Measurements from ENCODE around the gene KCTD8.

KCTD8 gene

DNA sequence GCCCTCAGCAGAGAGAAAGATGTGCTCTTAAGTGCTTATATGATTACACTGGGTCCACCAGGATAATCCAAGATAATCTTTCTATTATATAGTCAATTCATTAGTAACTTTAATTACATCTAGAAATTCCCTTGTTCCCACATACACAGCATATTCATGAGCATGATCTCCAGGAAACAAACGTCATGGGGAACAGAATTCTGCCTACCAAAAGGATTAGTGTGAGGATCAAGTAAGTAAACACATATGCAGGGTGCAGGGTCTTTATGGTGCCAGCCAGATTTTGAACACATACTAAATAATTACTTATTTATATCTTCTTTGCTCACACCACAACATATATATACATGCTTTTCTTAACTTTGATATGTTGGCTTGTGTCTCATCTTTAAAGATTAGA is 169.1 kb downstream of the KCTD8 start:
- TF ChIP-seq, protein P1, sequence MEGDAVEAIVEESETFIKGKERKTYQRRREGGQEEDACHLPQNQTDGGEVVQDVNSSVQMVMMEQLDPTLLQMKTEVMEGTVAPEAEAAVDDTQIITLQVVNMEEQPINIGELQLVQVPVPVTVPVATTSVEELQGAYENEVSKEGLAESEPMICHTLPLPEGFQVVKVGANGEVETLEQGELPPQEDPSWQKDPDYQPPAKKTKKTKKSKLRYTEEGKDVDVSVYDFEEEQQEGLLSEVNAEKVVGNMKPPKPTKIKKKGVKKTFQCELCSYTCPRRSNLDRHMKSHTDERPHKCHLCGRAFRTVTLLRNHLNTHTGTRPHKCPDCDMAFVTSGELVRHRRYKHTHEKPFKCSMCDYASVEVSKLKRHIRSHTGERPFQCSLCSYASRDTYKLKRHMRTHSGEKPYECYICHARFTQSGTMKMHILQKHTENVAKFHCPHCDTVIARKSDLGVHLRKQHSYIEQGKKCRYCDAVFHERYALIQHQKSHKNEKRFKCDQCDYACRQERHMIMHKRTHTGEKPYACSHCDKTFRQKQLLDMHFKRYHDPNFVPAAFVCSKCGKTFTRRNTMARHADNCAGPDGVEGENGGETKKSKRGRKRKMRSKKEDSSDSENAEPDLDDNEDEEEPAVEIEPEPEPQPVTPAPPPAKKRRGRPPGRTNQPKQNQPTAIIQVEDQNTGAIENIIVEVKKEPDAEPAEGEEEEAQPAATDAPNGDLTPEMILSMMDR (IDR thresholded peaks at IDR 0.05; ENCODE audit: insufficient read depth, low read length, missing control alignments), result no peak
- ChIA-PET CTCF (no interaction called here), POLR2A (no interaction called here)
- no peak overlapping the region for H3K4me3 ChIP-seq (ENCODE audit: low read depth, low read length)
- DNase-seq (ENCODE audit: low read depth, low spot score), result no peak

DNA sequence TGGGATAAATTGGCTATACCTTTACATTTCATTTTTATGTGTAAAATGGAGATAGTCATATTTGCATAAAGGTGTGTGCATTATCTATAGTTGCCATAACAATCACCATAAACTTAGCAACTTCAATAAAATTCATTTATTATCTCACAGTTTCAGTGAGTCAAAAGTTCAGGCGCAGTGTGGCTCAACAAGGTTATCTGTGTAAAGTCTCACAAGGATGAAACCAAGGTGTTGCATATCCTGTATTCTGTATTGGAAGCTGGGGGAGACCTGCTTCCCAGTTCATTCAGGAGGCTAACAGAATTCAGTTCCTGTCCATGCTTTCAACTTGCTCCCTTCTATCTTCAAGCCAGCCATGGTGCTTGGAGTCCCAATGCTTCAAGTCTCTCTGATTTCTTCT is 169.5 kb downstream of the KCTD8 start:
- POLR2A ChIA-PET, result no interaction called here
- TF ChIP-seq, protein P1 (IDR thresholded peaks at IDR 0.05; ENCODE audit: insufficient read depth, low read length, missing control alignments), result no peak
- CTCF ChIA-PET, result no interaction called here

DNA sequence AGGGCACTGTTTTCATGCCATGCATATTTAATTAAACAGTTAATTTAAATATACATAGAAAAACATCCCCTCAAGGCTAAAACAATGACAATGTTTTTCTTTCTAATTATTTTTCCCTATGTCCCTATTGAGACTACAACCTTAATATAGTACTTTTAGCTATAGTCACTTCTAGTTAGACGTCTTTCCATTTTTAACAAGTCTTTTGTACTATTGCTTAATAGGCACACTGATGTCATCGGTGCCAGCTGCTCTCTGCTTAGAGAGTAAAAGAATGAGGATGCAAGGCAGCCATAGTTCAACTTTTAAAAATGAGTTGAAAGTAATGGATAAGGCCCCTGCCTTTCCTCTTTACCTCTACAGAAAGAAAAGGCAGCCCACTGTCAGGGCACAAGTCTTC is 191.1 kb downstream of the KCTD8 start:
- DNase-seq (ENCODE audit: low read depth, low spot score), result no peak
- H3K4me3 ChIP-seq (ENCODE audit: low read depth, low read length), result no peak overlapping the region
- TF ChIP-seq, protein P1 (IDR thresholded peaks at IDR 0.05; ENCODE audit: insufficient read depth, low read length, missing control alignments), result no peak
- ChIA-PET CTCF (no interaction called here), POLR2A (no interaction called here)

More for the DNA sequence above, 169.5 kb downstream of the KCTD8 start:
- H3K4me3 ChIP-seq (ENCODE audit: low read depth, low read length), result no peak overlapping the region
- DNase-seq (ENCODE audit: low read depth, low spot score), result no peak

DNA sequence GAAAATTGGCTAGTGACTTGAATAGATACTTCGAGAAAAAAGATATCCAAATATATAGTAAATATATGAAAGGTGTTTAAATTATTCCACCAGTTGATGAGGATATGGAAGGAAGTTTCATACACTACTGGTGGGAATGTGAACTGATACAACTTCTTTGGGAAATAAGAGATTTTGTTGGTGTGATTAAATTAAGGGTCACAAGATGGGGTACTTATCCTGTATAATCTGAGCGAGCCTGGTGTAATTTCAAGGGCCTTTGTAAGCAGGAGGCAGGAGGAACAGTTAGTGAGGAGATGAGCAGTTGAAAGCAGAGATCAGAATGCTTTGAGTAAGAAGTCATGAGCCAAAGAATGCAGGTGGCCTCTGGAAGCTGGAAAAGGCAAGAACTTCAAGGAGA is 192.2 kb downstream of the KCTD8 start:
- CTCF ChIA-PET, result no interaction called here
- H3K4me3 ChIP-seq (ENCODE audit: low read depth, low read length), result no peak overlapping the region
- POLR2A ChIA-PET, result no interaction called here
- TF ChIP-seq, protein P1 (IDR thresholded peaks at IDR 0.05; ENCODE audit: insufficient read depth, low read length, missing control alignments), result no peak
- DNase-seq (ENCODE audit: low read depth, low spot score), result no peak

DNA sequence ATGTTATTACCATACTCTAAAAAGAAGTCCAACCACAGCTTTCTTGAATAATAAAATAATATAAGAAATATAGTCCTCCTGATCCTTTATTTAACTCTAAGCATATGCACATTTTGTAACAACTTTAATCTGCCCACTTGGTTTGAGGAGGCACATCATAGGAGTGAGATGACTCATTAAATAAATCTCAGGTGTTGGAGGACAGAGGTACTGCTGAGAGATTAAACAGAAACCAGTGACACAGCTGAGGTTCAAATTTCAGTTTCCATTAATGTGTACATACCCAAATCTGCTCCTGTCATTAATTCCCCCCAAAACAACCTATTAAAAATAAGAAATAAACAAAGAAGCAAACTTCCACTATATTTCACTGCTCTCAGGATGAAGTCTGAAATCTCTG is 211.0 kb downstream of the KCTD8 start:
- DNase-seq (ENCODE audit: low read depth, low spot score), result no peak
- no peak overlapping the region for H3K4me3 ChIP-seq (ENCODE audit: low read depth, low read length)
- POLR2A ChIA-PET, result no interaction called here
- CTCF ChIA-PET, result no interaction called here
- TF ChIP-seq, protein P1 (IDR thresholded peaks at IDR 0.05; ENCODE audit: insufficient read depth, low read length, missing control alignments), result no peak

DNA sequence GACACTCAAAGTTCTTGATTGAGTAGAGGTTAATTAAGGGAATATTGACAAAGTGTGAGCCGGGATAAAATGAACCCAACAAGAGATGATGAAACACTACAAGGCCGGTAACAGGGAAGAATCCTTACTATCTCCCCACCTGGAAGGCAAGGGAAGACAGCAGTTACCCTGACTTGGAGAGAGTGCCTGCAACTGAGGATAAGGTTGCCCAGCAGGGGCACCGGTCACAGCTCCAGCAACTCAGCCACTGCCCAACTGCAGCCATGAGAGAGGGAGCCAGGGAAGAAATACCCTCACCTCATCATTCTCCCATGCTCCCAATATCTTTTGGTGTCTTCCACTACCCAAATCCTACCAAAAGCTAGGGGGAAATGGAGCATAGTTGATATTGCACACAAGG is 212.7 kb downstream of the KCTD8 start:
- POLR2A ChIA-PET, result no interaction called here
- CTCF ChIA-PET, result no interaction called here
- TF ChIP-seq, protein P1 (IDR thresholded peaks at IDR 0.05; ENCODE audit: insufficient read depth, low read length, missing control alignments), result no peak

More for the DNA sequence above, 212.7 kb downstream of the KCTD8 start:
- H3K4me3 ChIP-seq (ENCODE audit: low read depth, low read length), result no peak overlapping the region
- DNase-seq (ENCODE audit: low read depth, low spot score), result no peak

Data from AG04449 (cell line).